Tibial nerve (tissue), 3 donors: ENCODE data around the gene BRICD5.

Experiments used
- EP300 ChIP-seq, 2 donors: sonication (generic); formaldehyde crosslinking; IDR thresholded peaks; one replicate each; pipeline ENCODE4 v1.6.1; 2017; ENCODE audit warnings: antibody characterized with exemption in 2 of 2, mild to moderate bottlenecking in 1 of 2
- POLR2A ChIP-seq, 2 donors: fragments of 450-650 bp; IDR thresholded peaks; one replicate each; pipeline ENCODE4 v1.6.1; 2017; ENCODE audit warnings: antibody characterized with exemption in 2 of 2, mild to moderate bottlenecking in 2 of 2, moderate library complexity in 2 of 2

GRCh38 chr16:2174396-2175131, 36.1 kb downstream of the BRICD5 start:
- no peak for TF ChIP-seq EP300 (IDR thresholded peaks at IDR 0.05)
- TF ChIP-seq POLR2A (IDR thresholded peaks at IDR 0.05): no peak
